NCI-H2196 (cell line): ENCODE data around the gene LZIC.

Experiments
- DNase-seq: peaks from one replicate; lab custom pipeline; 2025; ENCODE audit not compliant: unreplicated experiment; lab: John Stamatoyannopoulos, UW

The LZIC gene

DNA sequence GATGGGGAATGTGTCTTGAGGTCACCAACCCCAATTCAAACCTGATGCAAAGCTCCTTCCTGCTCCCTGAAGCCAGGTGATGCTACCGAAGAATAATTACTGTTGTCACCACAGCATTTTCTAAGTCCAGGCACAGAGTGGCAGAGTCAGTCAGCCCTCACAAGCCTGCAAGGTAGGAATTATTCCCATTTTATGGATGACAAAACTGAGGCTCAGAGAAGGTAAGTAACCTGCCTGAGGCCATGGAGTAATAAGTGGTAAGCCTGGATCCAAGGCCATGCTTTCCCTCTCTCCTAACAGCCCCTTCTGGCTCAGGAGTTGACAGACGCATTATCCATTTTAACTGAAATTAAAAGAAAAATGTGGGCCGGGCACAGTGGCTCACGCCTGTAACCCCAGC lies 56.1 kb downstream of the LZIC start:
- no peak for DNase-seq

DNA sequence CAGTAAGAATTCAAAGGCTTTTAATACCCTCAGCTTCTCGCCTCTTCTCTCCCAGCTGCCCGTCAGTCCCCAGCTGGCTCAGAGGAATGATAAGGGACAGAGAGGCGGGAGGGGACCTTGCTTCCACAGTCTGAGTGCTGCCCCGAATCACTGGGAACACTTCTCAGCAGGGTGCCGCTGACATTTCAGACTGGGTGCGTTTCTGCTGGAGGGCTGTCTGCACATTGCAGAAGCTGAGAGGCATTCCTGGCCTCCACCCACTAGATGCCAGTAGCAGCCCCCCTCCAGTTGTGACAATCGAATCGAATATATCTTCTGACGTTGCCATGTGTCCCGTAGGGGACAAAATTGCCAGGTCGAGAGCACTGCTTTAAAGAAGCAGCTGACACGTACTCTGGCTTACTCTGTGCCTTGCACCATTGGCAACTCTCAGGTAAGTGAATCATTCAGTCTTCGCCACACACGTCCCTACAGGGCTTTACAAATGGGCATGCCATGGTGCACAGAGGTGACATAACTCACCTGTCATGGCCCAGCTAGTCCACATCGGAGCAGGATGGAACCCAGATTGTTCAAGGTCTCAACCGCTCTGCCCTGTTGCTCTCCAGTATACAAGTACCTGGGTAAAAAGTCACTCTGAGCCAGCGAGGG lies 57.0 kb downstream of the LZIC start:
- DNase-seq, result no peak

DNA sequence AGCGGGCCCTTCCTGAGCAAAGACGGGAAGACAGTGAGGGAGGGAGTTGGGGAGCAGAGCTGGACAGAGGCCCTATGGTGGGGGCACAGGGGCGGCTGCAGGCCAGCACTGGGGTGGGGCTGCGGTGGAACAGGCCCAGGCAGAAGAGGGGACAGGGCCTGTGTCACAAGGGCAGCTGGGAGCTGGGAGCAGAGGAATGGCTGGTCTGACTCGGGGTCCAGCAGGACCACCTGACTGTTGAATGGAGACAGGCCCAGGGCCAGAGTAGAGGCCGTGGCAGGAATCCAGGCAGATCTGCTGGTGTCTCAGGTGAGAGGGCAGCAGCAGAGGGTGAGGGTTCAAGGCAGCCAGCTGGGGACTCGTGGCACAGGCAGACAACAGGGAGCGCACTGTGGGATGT lies 58.4 kb downstream of the LZIC start:
- no peak for DNase-seq

DNA sequence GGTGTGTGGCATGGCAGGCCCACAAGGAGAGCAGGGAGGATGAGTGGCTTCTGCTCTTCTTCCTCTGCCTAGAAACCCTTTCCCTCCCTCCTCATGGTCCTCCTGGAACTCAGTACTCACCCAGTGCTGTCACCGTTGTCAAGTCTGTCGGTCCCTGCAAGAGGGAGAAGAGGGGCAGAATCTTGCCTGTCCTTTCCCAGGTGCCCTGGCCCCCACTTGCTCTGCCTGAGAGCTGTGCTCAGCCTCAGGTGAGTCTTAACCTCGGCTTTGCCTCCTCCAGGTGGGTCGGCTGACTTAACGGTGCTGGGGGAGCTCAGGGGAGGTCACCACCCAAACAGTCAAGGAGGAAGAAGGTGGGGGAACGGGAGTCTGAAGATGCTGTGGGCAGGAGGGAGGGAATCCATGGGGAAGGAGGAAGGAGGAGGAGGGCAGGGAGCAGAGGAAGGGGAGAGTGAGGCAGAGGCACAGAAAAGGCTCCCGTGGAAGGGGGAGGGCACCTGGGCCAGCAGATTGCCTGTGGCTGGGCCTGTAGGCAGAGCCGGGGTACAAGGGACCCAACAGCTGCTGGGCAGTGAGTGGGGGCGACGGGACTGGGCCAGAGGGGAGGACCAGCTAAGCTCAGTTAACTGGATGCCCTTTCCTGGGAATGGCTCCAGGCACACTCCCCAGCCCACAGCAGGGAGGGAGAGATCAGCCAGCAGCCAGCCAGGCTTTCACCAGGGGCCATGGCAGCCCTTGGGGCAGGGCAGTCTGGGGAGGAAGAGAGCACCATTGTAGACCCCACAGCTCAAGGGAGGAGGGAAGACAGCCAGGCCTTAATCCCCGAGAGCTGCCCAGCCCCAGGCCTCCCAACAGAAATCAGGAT lies 59.4 kb downstream of the LZIC start:
- DNase-seq, result no peak

DNA sequence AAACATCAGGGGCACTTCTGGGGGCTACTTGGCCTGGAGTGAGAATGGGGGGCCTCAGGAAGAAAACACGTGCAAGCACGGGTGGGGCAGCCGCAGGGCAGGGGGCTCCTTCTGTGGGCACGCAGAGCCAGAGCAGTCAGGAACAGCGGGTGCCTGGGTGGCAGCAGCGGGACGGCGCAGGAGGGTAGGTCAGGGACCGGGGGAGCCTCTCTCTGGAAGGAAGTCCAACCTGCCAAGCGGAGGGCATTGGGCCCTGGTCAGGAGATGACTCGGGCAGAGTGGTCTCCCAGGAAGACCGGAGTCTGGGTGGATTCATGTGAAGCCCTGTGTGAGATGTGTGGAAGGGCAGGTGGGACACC lies 60.3 kb downstream of the LZIC start:
- DNase-seq, result no peak

DNA sequence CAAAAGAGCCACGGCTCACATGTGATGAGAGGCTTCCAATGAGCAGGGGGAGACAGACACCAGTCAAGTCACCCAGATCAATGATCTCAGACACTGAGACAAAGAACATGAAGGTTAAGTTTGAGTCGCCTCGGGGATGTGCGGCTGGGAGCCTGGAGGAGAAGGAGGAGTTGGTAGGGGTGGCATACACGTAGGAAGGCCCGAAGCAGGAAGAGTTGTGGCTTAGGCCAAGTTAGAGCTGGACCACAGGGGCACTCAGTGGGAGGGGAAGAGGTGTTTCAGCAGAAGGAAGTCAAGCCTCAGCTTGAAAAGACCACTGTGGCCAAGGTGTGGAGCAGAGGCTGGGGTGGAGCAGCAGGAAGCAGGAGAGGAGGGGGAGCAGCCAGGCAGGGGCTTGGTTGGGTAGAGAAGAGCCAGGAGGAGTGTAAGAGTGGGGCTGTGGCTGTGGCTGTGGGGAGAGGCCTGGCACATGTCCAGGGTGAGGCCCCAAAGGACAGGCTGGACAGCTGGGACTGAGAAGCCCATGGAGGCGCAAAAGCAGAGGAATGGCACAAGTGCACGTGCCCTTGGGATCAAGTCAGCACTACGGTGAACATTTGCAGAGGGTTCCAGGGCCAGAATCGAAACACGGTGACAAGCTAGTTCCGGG lies 60.8 kb downstream of the LZIC start:
- no peak for DNase-seq

DNA sequence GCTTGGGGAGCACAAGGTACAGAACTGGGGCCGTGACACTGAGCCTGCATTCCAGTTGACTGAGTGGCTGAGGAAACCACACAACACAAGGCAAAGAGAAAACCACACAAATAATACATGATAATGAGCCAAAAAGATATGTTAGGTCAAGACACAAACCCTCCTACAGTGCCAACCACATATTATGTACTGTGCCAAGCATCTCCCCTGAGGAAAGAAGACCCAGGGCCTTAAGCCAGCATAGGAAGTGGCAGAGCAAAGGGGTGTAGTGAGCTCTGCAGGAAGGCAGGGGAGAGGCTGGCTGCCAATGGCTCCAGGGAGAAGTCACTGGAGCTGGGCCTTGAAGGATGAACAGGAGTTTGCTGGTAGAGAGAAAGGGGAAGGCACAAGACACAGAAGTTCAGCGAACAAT lies 61.3 kb downstream of the LZIC start:
- no peak for DNase-seq
